Measurements from ENCODE around the gene PRKRIP1. TPM values are rescaled to one million over a fixed set of nuclear protein-coding genes. Genes with fewer than 3 reads are reported as not detected.

PRKRIP1 gene
- total and polyA plus RNA-seq, 2 donors from 2014 or later: 20.8 to 25.9 TPM

DNA sequence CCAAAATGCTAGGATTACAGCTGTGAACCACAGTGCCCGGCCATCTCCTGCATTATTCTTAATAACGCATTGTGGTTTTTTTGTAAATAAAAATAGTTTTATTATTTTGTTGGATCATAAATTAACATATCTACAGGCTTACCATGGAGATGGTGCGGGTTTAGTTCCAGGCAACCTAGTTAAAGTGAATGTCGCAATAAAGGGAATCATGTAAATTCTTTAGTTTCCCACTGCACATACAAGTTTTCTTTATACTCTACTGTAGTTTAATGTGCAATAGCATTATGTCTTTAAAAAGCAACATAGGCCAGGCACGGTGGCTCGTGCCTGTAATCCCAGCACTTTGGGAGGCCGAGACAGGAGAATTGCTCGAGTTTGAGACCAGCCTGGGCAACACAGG, 2.4 kb downstream of the PRKRIP1 start:
- TF ChIP-seq, protein P1, sequence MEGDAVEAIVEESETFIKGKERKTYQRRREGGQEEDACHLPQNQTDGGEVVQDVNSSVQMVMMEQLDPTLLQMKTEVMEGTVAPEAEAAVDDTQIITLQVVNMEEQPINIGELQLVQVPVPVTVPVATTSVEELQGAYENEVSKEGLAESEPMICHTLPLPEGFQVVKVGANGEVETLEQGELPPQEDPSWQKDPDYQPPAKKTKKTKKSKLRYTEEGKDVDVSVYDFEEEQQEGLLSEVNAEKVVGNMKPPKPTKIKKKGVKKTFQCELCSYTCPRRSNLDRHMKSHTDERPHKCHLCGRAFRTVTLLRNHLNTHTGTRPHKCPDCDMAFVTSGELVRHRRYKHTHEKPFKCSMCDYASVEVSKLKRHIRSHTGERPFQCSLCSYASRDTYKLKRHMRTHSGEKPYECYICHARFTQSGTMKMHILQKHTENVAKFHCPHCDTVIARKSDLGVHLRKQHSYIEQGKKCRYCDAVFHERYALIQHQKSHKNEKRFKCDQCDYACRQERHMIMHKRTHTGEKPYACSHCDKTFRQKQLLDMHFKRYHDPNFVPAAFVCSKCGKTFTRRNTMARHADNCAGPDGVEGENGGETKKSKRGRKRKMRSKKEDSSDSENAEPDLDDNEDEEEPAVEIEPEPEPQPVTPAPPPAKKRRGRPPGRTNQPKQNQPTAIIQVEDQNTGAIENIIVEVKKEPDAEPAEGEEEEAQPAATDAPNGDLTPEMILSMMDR (IDR thresholded peaks at IDR 0.05; ENCODE audit: borderline replicate concordance, extremely low read depth, insufficient read depth): no peak
- Histone ChIP-seq H3K27ac (ENCODE audit: low read depth in 2 of 2, low read length in 2 of 2) (no peak overlapping the region), H3K4me1 (ENCODE audit: control insufficient read depth in 2 of 3, insufficient read depth in 2 of 3, low read depth in 1 of 3, low read length in 3 of 3) (peaks cover 0 to 11% (median 7%) of the 10 kb centered on the region in 3 donors), H3K4me3 (ENCODE audit: low read length in 3 of 3) (no peak overlapping the region), H3K9me3 (ENCODE audit: control insufficient read depth in 2 of 3, insufficient read depth in 1 of 3, low read length in 3 of 3) (no peaks in the 10 kb centered on the region), H3K36me3 (ENCODE audit: control insufficient read depth in 2 of 3, insufficient read depth in 3 of 3, low read length in 3 of 3) (peaks cover 3 to 25% (median 6%) of the 10 kb centered on the region in 3 donors), H3K9ac (ENCODE audit: low read length in 3 of 3) (no peak overlapping the region), H3K27me3 (ENCODE audit: control insufficient read depth, insufficient read depth, low read length) (no peaks in the 10 kb centered on the region)
- FAIRE-seq (no peak), DNase-seq (no peak)
- intact Hi-C loops (cut with DNase I): no loop called here

DNA sequence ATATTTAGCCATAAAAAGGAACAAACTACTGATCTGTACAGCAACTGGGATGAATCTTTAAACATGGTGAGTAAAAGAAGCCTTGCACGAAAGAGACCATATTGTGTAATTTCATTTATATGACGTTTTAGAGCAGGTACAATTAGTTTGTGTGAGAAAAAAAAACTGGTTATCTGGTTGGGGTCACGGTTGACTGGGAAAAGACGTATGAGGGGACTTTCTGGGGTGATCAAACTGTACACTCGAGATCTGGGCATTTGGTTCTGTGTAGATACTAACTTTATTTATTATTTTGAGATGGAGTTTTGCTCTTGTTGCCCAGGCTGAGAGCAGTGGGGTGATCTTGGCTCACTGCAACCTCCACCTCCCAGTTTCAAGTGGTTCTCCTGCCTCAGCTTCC, 4.2 kb downstream of the PRKRIP1 start:
- Histone ChIP-seq H3K4me3 (ENCODE audit: low read length in 3 of 3) (no peak overlapping the region), H3K4me1 (ENCODE audit: control insufficient read depth in 2 of 3, insufficient read depth in 2 of 3, low read depth in 1 of 3, low read length in 3 of 3) (peaks cover 0 to 11% (median 7%) of the 10 kb centered on the region in 3 donors), H3K9me3 (ENCODE audit: control insufficient read depth in 2 of 3, insufficient read depth in 1 of 3, low read length in 3 of 3) (no peaks in the 10 kb centered on the region), H3K9ac (ENCODE audit: low read length in 3 of 3) (no peak overlapping the region), H3K27me3 (ENCODE audit: control insufficient read depth, insufficient read depth, low read length) (no peaks in the 10 kb centered on the region), H3K27ac (ENCODE audit: low read depth in 2 of 2, low read length in 2 of 2) (no peak overlapping the region), H3K36me3 (ENCODE audit: control insufficient read depth in 2 of 3, insufficient read depth in 3 of 3, low read length in 3 of 3) (peaks cover 3 to 33% (median 16%) of the 10 kb centered on the region in 3 donors)
- DNase-seq (no peak), FAIRE-seq (no peak)
- TF ChIP-seq, protein P1 (IDR thresholded peaks at IDR 0.05; ENCODE audit: borderline replicate concordance, extremely low read depth, insufficient read depth): no peak
- intact Hi-C loops (cut with DNase I): no loop called here

DNA sequence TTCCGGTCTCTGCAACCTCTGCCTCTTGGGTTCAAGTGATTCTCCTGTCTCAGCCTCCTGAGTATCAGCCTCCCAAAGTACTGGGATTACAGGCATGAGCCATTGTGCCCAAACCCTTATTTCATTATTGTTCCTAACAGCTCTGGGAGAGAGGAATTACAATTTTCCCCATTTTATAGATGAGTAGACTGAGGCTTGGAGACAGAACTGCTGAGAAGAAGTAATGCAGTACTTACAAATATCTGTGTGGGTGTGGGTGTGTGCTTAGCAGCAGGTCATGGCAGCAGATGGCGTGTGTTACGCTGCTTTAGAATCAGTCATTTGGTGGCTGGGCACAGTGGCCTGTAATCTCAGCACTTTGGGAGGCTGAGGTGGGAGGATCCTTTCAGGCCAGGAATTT, 7.4 kb downstream of the PRKRIP1 start:
- intact Hi-C loops (cut with DNase I): no loop called here
- Histone ChIP-seq H3K9me3 (ENCODE audit: control insufficient read depth in 2 of 3, insufficient read depth in 1 of 3, low read length in 3 of 3) (no peaks in the 10 kb centered on the region), H3K27me3 (ENCODE audit: control insufficient read depth, insufficient read depth, low read length) (no peaks in the 10 kb centered on the region), H3K9ac (ENCODE audit: low read length in 3 of 3) (no peak overlapping the region), H3K36me3 (ENCODE audit: control insufficient read depth in 2 of 3, insufficient read depth in 3 of 3, low read length in 3 of 3) (peaks cover 13 to 58% (median 37%) of the 10 kb centered on the region in 3 donors), H3K27ac (ENCODE audit: low read depth in 2 of 2, low read length in 2 of 2) (no peak overlapping the region), H3K4me3 (ENCODE audit: low read length in 3 of 3) (no peak overlapping the region), H3K4me1 (ENCODE audit: control insufficient read depth in 2 of 3, insufficient read depth in 2 of 3, low read depth in 1 of 3, low read length in 3 of 3) (no peaks in the 10 kb centered on the region)
- TF ChIP-seq, protein P1 (IDR thresholded peaks at IDR 0.05; ENCODE audit: borderline replicate concordance, extremely low read depth, insufficient read depth): no peak
- no peak for DNase-seq
- no peak for FAIRE-seq

Data from kidney (tissue), 14 donors.